Measurements from ENCODE around the gene POU4F3.

The POU4F3 gene

GRCh38 chr5:146340260-146341081 is 1.8 kb downstream of the POU4F3 start:
- no peak for DNase-seq

GRCh38 chr5:146341854-146342253 is 3.2 kb downstream of the POU4F3 start:
- no peak for DNase-seq

- no peak for DNase-seq
Observed at GRCh38 chr5:146342519-146342881, 3.9 kb downstream of the POU4F3 start.

- no peak for DNase-seq
Observed at GRCh38 chr5:146342882-146343865, 4.5 kb downstream of the POU4F3 start.

GRCh38 chr5:146344155-146345118 is 5.8 kb downstream of the POU4F3 start:
- no peak for DNase-seq

- DNase-seq, result no peak
Observed at GRCh38 chr5:146345240-146345577, 6.6 kb downstream of the POU4F3 start.

- DNase-seq, result no peak
Observed at GRCh38 chr5:146345578-146346366, 7.1 kb downstream of the POU4F3 start.

- DNase-seq, result no peak
Observed at GRCh38 chr5:146357126-146357525, 18.5 kb downstream of the POU4F3 start.

- DNase-seq, result no peak
Observed at GRCh38 chr5:146359836-146360235, 21.2 kb downstream of the POU4F3 start.

- no peak for DNase-seq
Observed at GRCh38 chr5:146363161-146363874, 24.7 kb downstream of the POU4F3 start.

GRCh38 chr5:146365618-146366017 is 27.0 kb downstream of the POU4F3 start:
- DNase-seq, result no peak

GRCh38 chr5:146366904-146367303 is 28.3 kb downstream of the POU4F3 start:
- DNase-seq, result no peak

GRCh38 chr5:146368137-146368536 is 29.5 kb downstream of the POU4F3 start:
- no peak for DNase-seq

- DNase-seq, result no peak
Observed at GRCh38 chr5:146369691-146370090, 31.1 kb downstream of the POU4F3 start.

GRCh38 chr5:146376821-146377220 is 38.2 kb downstream of the POU4F3 start:
- DNase-seq, result no peak

- DNase-seq, result no peak
Observed at GRCh38 chr5:146378986-146379385, 40.3 kb downstream of the POU4F3 start.

GRCh38 chr5:146380714-146381113 is 42.1 kb downstream of the POU4F3 start:
- no peak for DNase-seq

GRCh38 chr5:146388386-146388785 is 49.7 kb downstream of the POU4F3 start:
- DNase-seq, result no peak

- no peak for DNase-seq
Observed at GRCh38 chr5:146390469-146390868, 51.8 kb downstream of the POU4F3 start.

Data from SHP77 (cell line).